Measurements from ENCODE around the gene AK9.

AK9 gene

GRCh38 chr6:109493865-109494264 lies 197.1 kb downstream of the AK9 start:
- Histone ChIP-seq H3K9ac (ENCODE audit: low read depth, low read length) (no peak overlapping the region), H3K4me2 (ENCODE audit: insufficient read depth, low read length) (no peak overlapping the region), H4K20me1 (ENCODE audit: insufficient read depth, low read length) (no peaks in the 10 kb centered on the region), H2AFZ (ENCODE audit: low read depth, low read length) (no peak overlapping the region), H3K9me3 (ENCODE audit: insufficient read depth, low read length, severe bottlenecking) (no peaks in the 10 kb centered on the region), H3K27me3 (ENCODE audit: insufficient read depth, low read length, poor library complexity) (no peaks in the 10 kb centered on the region), H3K27ac (ENCODE audit: low read length) (no peak overlapping the region), H3K36me3 (ENCODE audit: insufficient read depth, low read length) (no peaks in the 10 kb centered on the region), H3K79me2 (ENCODE audit: insufficient read depth, low read length) (no peaks in the 10 kb centered on the region), H3K4me1 (ENCODE audit: insufficient read depth, low read length) (peaks cover 26% of the 10 kb centered on the region), H3K4me3 (ENCODE audit: low read depth in 1 of 2, low read length in 2 of 2) (no peak overlapping the region)
- no peak for DNase-seq
- TF ChIP-seq, protein P1, sequence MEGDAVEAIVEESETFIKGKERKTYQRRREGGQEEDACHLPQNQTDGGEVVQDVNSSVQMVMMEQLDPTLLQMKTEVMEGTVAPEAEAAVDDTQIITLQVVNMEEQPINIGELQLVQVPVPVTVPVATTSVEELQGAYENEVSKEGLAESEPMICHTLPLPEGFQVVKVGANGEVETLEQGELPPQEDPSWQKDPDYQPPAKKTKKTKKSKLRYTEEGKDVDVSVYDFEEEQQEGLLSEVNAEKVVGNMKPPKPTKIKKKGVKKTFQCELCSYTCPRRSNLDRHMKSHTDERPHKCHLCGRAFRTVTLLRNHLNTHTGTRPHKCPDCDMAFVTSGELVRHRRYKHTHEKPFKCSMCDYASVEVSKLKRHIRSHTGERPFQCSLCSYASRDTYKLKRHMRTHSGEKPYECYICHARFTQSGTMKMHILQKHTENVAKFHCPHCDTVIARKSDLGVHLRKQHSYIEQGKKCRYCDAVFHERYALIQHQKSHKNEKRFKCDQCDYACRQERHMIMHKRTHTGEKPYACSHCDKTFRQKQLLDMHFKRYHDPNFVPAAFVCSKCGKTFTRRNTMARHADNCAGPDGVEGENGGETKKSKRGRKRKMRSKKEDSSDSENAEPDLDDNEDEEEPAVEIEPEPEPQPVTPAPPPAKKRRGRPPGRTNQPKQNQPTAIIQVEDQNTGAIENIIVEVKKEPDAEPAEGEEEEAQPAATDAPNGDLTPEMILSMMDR (IDR thresholded peaks at IDR 0.05; ENCODE audit: borderline replicate concordance, extremely low read depth, low read length, poor library complexity, severe bottlenecking): no peak
- TF ChIP-seq EZH2 (IDR thresholded peaks at IDR 0.05; ENCODE audit: borderline replicate concordance, low read depth, low read length, severe bottlenecking): no peak
- no peak for ATAC-seq (ENCODE audit: insufficient read depth, low read depth)

GRCh38 chr6:109491207-109491938 lies 199.6 kb downstream of the AK9 start:
- Histone ChIP-seq H3K9ac (ENCODE audit: low read depth, low read length) (peak overlapping the region; percentile 41), H3K4me1 (ENCODE audit: insufficient read depth, low read length) (peaks cover 26% of the 10 kb centered on the region), H3K79me2 (ENCODE audit: insufficient read depth, low read length) (no peaks in the 10 kb centered on the region), H3K4me3 (ENCODE audit: low read depth in 1 of 2, low read length in 2 of 2) (peak overlapping the region in 1 of 2 experiments; percentile 45; a peak in 2 of 4 replicates), H3K9me3 (ENCODE audit: insufficient read depth, low read length, severe bottlenecking) (no peaks in the 10 kb centered on the region), H2AFZ (ENCODE audit: low read depth, low read length) (peak overlapping the region; percentile 68), H4K20me1 (ENCODE audit: insufficient read depth, low read length) (no peaks in the 10 kb centered on the region), H3K27me3 (ENCODE audit: insufficient read depth, low read length, poor library complexity) (no peaks in the 10 kb centered on the region), H3K4me2 (ENCODE audit: insufficient read depth, low read length) (peak overlapping the region; percentile 63), H3K27ac (ENCODE audit: low read length) (peak overlapping the region; percentile 81), H3K36me3 (ENCODE audit: insufficient read depth, low read length) (no peaks in the 10 kb centered on the region)
- peak; percentile 68 for DNase-seq
- peak; percentile 99 for ATAC-seq (ENCODE audit: insufficient read depth, low read depth)
- TF ChIP-seq, protein P1 (IDR thresholded peaks at IDR 0.05; ENCODE audit: borderline replicate concordance, extremely low read depth, low read length, poor library complexity, severe bottlenecking): no peak
- no peak for TF ChIP-seq EZH2 (IDR thresholded peaks at IDR 0.05; ENCODE audit: borderline replicate concordance, low read depth, low read length, severe bottlenecking)

GRCh38 chr6:109490713-109491112 lies 200.3 kb downstream of the AK9 start:
- peak overlapping the region; percentile 41 for H3K9ac ChIP-seq (ENCODE audit: low read depth, low read length)
- peak overlapping the region; percentile 63 for H3K4me2 ChIP-seq (ENCODE audit: insufficient read depth, low read length)
- H3K27me3 ChIP-seq (ENCODE audit: insufficient read depth, low read length, poor library complexity): no peaks in the 10 kb centered on the region
- TF ChIP-seq, protein P1 (IDR thresholded peaks at IDR 0.05; ENCODE audit: borderline replicate concordance, extremely low read depth, low read length, poor library complexity, severe bottlenecking): no peak
- TF ChIP-seq EZH2 (IDR thresholded peaks at IDR 0.05; ENCODE audit: borderline replicate concordance, low read depth, low read length, severe bottlenecking): no peak
- H3K9me3 ChIP-seq (ENCODE audit: insufficient read depth, low read length, severe bottlenecking): no peaks in the 10 kb centered on the region
- DNase-seq (peak; percentile 44), ATAC-seq (ENCODE audit: insufficient read depth, low read depth) (peak; percentile 41)
- H3K4me3 ChIP-seq (ENCODE audit: low read depth in 1 of 2, low read length in 2 of 2): peak overlapping the region in 1 of 2 experiments; percentile 45; a peak in 2 of 4 replicates
- peaks cover 26% of the 10 kb centered on the region for H3K4me1 ChIP-seq (ENCODE audit: insufficient read depth, low read length)
- no peaks in the 10 kb centered on the region for H3K79me2 ChIP-seq (ENCODE audit: insufficient read depth, low read length)
- H4K20me1 ChIP-seq (ENCODE audit: insufficient read depth, low read length): no peaks in the 10 kb centered on the region
- H2AFZ ChIP-seq (ENCODE audit: low read depth, low read length): peak overlapping the region; percentile 68
- no peaks in the 10 kb centered on the region for H3K36me3 ChIP-seq (ENCODE audit: insufficient read depth, low read length)
- peak overlapping the region; percentile 81 for H3K27ac ChIP-seq (ENCODE audit: low read length)

Data from DND-41 (cell line).